Karpas-422 (cell line): Measurements from ENCODE around the gene MAGEB17. TPM values are rescaled to one million over a fixed set of nuclear protein-coding genes. Genes with fewer than 3 reads are reported as not detected.
"Not testable (repeated sequence)": the region's sequence is repeated elsewhere in the genome, so short reads cannot be mapped to it uniquely, and the experiment has no call there.

Source experiments
- DNase-seq: peaks from one replicate; pipeline ENCODE4 v3.0.0-alpha.2; 2015
- H2AFZ ChIP-seq: fragments of 200-600 bp; sonication (generic); 2 replicates; pipeline ENCODE4 v1.6.1; 2014; ENCODE audit warnings: antibody characterized with exemption, low read length, mixed read lengths
- H3K27ac ChIP-seq: fragments of 200-600 bp; sonication (generic); 2 replicates; pipeline ENCODE4 v1.5.1; 2014; ENCODE audit warnings: mild to moderate bottlenecking, low read length, moderate library complexity
- H3K27me3 ChIP-seq: fragments of 200-600 bp; sonication (generic); 2 replicates; pipeline ENCODE4 v1.6.1; 2014; ENCODE audit warnings: low read length, mixed read lengths
- H3K36me3 ChIP-seq: fragments of 200-600 bp; sonication (generic); 2 replicates; pipeline ENCODE4 v1.6.1; 2014; ENCODE audit warnings: low read length, mixed read lengths; ENCODE audit not compliant: insufficient read depth
- H3K4me1 ChIP-seq: fragments of 200-600 bp; sonication (generic); 2 replicates; pipeline ENCODE4 v1.6.1; 2014; ENCODE audit warnings: mild to moderate bottlenecking, low read length, mixed read lengths
- H3K4me2 ChIP-seq: fragments of 200-600 bp; sonication (generic); 2 replicates; pipeline ENCODE4 v1.6.1; 2014; ENCODE audit warnings: low read length, low read depth, mild to moderate bottlenecking; ENCODE audit not compliant: poor library complexity, severe bottlenecking
- H3K4me3 ChIP-seq: fragments of 200-600 bp; sonication (generic); 2 replicates; pipeline ENCODE4 v1.5.1; 2014; ENCODE audit warnings: mild to moderate bottlenecking, antibody characterized with exemption, low read length, mixed read lengths
- H3K79me2 ChIP-seq: fragments of 200-600 bp; sonication (generic); 2 replicates; pipeline ENCODE4 v1.6.1; 2014; ENCODE audit warnings: mild to moderate bottlenecking, low read length, mixed read lengths
- H3K9ac ChIP-seq: fragments of 200-600 bp; sonication (generic); 2 replicates; pipeline ENCODE4 v1.6.0; 2014; ENCODE audit warnings: low read length
- H3K9me2 ChIP-seq: fragments of 200-600 bp; sonication (generic), shearing (Covaris generic); replicated peaks from 2 replicates; pipeline ENCODE4 v1.6.0; 2014; ENCODE audit warnings: mild to moderate bottlenecking, low read length, moderate library complexity; ENCODE audit not compliant: insufficient read depth
- H3K9me3 ChIP-seq: fragments of 300-700, 200-600 bp; sonication (generic); 2 replicates; pipeline ENCODE4 v1.6.1; 2014; ENCODE audit warnings: low read length, mixed read lengths
- H4K20me1 ChIP-seq: fragments of 200-600 bp; sonication (generic); 2 replicates; pipeline ENCODE4 v1.6.1; 2014; ENCODE audit warnings: mild to moderate bottlenecking, antibody characterized with exemption, low read length, low read depth; ENCODE audit not compliant: insufficient read depth
- total RNA-seq: library from RNA; depleted of rRNA; stranded (reverse); fragments of >200 nt; shearing (Covaris generic); gene quantifications from 2 replicates; pipeline ENCODE4 v1.2.3, GENCODE V29; 2014; ENCODE audit warnings: low replicate concordance

The MAGEB17 gene
- total RNA-seq, 1 experiment from 2014 or later, result not detected

- Histone ChIP-seq H3K4me3 (no peak overlapping the region), H3K27me3 (no peaks in the 10 kb centered on the region), H3K9me2 (no peaks in the 10 kb centered on the region), H3K9me3 (no peaks in the 10 kb centered on the region), H3K4me2 (no peak overlapping the region), H2AFZ (no peak overlapping the region), H4K20me1 (no peaks in the 10 kb centered on the region), H3K9ac (no peak overlapping the region), H3K79me2 (no peaks in the 10 kb centered on the region), H3K4me1 (no peaks in the 10 kb centered on the region), H3K36me3 (no peaks in the 10 kb centered on the region), H3K27ac (no peak overlapping the region)
- DNase-seq, result no peak
Observed at GRCh38 chrX:16144420-16144819, 22.9 kb upstream of the MAGEB17 start.

- not testable (repeated sequence) for H3K79me2 ChIP-seq, H2AFZ ChIP-seq, DNase-seq, H4K20me1 ChIP-seq, H3K27me3 ChIP-seq, H3K4me3 ChIP-seq, H3K9me2 ChIP-seq, H3K9me3 ChIP-seq, H3K9ac ChIP-seq, H3K4me1 ChIP-seq, H3K27ac ChIP-seq, H3K36me3 ChIP-seq, H3K4me2 ChIP-seq
Observed at GRCh38 chrX:16145093-16145492, 22.2 kb upstream of the MAGEB17 start.

GRCh38 chrX:16145656-16146055 is 21.6 kb upstream of the MAGEB17 start:
- Histone ChIP-seq H3K9me3 (no peaks in the 10 kb centered on the region), H3K36me3 (no peaks in the 10 kb centered on the region), H4K20me1 (no peaks in the 10 kb centered on the region), H3K9me2 (no peaks in the 10 kb centered on the region), H3K27ac (no peak overlapping the region), H3K4me2 (no peak overlapping the region), H3K9ac (no peak overlapping the region), H3K79me2 (no peaks in the 10 kb centered on the region), H2AFZ (no peak overlapping the region), H3K27me3 (no peaks in the 10 kb centered on the region), H3K4me1 (no peaks in the 10 kb centered on the region), H3K4me3 (no peak overlapping the region)
- no peak for DNase-seq

DNA sequence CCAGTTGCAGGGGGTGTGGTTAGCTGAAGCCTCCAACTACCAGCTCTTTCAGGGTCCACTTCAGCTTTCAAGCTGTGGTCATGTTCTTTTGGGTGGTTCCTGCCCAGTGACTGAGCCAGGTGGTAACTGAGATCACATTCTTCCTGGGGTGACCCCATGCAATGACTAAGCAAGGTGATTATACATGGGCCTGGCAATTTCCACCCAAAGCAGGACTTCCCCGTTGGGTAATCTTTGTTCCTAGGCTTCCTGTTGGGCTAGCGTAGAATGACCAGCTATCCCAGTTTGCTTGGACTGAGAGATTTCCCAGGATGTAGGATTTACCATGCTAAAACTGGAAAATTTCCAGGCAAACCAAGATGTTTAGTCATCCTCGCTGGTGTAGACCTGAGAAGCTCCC is 18.4 kb upstream of the MAGEB17 start:
- H3K27ac ChIP-seq, result no peak overlapping the region
- no peaks in the 10 kb centered on the region for H3K9me2 ChIP-seq
- no peaks in the 10 kb centered on the region for H3K9me3 ChIP-seq
- H3K79me2 ChIP-seq, result no peaks in the 10 kb centered on the region
- no peak overlapping the region for H3K9ac ChIP-seq
- H2AFZ ChIP-seq, result no peak overlapping the region
- H3K27me3 ChIP-seq, result no peaks in the 10 kb centered on the region
- H3K4me3 ChIP-seq, result no peak overlapping the region
- H4K20me1 ChIP-seq, result no peaks in the 10 kb centered on the region
- DNase-seq, result no peak
- no peaks in the 10 kb centered on the region for H3K36me3 ChIP-seq
- H3K4me1 ChIP-seq, result no peaks in the 10 kb centered on the region
- H3K4me2 ChIP-seq, result no peak overlapping the region

DNA sequence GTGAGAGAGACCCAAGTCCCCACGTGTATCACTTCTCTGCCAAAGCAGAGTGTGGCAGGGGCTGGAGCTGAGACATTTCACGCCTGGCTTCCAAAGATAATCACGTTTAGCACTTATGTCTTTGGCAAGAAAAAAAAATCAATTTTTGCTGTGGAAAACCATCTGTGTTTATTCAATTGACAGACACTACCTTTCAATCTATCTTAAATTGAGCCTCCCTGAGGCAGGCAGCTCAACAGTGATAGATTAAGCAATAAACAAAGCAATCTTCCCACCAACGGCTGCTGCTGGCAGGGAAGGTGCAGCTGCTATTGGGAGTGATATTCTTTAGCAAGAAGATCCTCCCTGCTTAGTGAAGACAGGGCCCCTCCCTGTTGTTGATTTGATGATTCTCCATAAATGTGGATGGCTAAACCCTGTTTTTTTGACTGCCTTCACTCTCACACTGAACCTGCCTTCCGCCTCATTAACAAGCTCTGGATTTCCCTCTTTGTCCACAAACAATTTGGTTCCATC is 11.6 kb upstream of the MAGEB17 start:
- H3K36me3 ChIP-seq, result no peaks in the 10 kb centered on the region
- no peak overlapping the region for H3K4me2 ChIP-seq
- H3K79me2 ChIP-seq, result no peaks in the 10 kb centered on the region
- no peaks in the 10 kb centered on the region for H3K27me3 ChIP-seq
- H3K9me2 ChIP-seq, result no peaks in the 10 kb centered on the region
- no peak overlapping the region for H3K27ac ChIP-seq
- no peak overlapping the region for H3K9ac ChIP-seq
- no peaks in the 10 kb centered on the region for H3K9me3 ChIP-seq
- no peak overlapping the region for H2AFZ ChIP-seq
- no peak overlapping the region for H3K4me3 ChIP-seq
- H3K4me1 ChIP-seq, result no peaks in the 10 kb centered on the region
- H4K20me1 ChIP-seq, result no peaks in the 10 kb centered on the region
- DNase-seq, result no peak

DNA sequence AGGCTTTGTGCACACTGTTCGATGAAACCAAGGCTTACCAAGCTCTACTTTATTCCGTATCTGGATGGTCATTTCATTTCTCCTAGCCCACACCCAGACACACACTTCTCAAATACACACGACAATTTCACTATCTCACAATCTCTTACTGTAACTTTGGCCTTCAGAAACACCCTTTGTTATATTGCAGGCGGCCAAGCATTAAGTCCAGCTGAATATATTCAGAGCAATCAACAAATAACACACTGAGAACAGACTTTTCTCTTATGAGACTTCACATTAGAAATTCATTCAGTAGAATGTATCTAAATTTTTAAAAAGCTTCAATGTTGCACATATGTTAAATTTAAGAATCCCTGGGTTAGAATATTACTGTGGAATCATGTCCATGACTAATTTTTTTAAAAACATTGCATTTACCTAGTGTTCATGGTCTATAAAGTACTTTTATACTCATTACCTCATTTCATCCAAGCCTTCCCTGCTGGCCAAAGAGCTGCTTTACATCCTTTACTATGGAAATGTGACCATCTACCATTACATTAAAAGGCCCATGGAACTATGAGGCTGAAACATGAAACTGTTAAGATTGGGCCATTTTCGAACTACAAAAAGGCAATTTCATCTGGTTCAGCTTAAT is 10.5 kb upstream of the MAGEB17 start:
- Histone ChIP-seq H4K20me1 (no peaks in the 10 kb centered on the region), H3K27me3 (no peaks in the 10 kb centered on the region), H3K27ac (no peak overlapping the region), H3K9me3 (no peaks in the 10 kb centered on the region), H3K9ac (no peak overlapping the region), H3K4me3 (no peak overlapping the region), H3K79me2 (no peaks in the 10 kb centered on the region), H3K36me3 (no peaks in the 10 kb centered on the region), H3K9me2 (no peaks in the 10 kb centered on the region), H3K4me1 (no peaks in the 10 kb centered on the region), H3K4me2 (no peak overlapping the region), H2AFZ (no peak overlapping the region)
- no peak for DNase-seq

DNA sequence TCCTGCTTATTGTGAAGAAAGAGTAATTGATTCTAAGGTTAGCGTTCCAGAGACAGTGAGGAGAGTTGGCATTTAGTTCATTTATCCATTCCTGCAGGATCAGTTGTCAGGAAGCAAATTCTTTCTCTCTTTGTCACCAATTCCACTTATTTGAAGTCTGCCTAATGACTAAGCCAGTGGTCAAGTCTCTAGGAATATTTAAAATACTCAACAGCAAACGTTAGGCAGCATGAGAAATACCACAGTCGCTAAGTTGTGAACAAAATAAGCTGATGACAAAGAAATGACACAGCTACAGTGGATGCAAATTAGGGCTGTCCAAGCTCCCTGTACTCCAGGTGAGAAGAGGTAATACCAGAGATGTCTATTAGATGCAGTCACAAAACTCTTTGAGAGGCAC is 6.6 kb upstream of the MAGEB17 start:
- no peaks in the 10 kb centered on the region for H3K27me3 ChIP-seq
- H3K4me1 ChIP-seq, result no peaks in the 10 kb centered on the region
- H3K9me3 ChIP-seq, result no peaks in the 10 kb centered on the region
- H2AFZ ChIP-seq, result no peak overlapping the region
- no peaks in the 10 kb centered on the region for H4K20me1 ChIP-seq
- H3K36me3 ChIP-seq, result no peaks in the 10 kb centered on the region
- DNase-seq, result no peak
- H3K4me3 ChIP-seq, result no peak overlapping the region
- no peaks in the 10 kb centered on the region for H3K79me2 ChIP-seq
- H3K27ac ChIP-seq, result no peak overlapping the region
- no peak overlapping the region for H3K9ac ChIP-seq
- no peaks in the 10 kb centered on the region for H3K9me2 ChIP-seq
- H3K4me2 ChIP-seq, result no peak overlapping the region

DNA sequence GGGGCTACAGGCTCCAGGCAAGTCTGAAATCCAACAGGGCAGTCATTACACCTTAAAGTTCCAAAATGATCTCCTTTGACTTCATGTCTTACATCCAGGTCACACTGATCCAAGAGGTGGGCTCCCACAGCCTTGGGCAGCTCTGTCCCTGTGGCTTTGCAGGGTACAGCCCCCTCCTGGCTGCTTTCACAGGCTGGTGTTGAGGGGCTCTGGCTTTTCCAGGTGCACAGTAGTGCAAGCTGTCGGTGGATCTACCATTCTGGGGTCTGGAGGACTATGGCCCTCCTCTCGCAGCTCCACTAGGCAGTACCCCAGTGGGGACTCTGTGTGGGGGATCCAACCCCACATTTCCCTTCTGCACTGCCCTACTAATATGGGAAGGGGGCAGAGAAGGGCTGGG is 6.1 kb upstream of the MAGEB17 start:
- H3K4me3 ChIP-seq, H3K4me2 ChIP-seq, H3K9me3 ChIP-seq, H3K27ac ChIP-seq, H3K9ac ChIP-seq, DNase-seq, H2AFZ ChIP-seq, H3K27me3 ChIP-seq, H3K4me1 ChIP-seq, H4K20me1 ChIP-seq, H3K79me2 ChIP-seq, H3K9me2 ChIP-seq, H3K36me3 ChIP-seq: not testable (repeated sequence)
